Fibroblast of mammary gland (primary cell): ENCODE measurements around the gene THOC6.
"Not testable (repeated sequence)": the region's sequence is repeated elsewhere in the genome, so short reads cannot be mapped to it uniquely, and the experiment has no call there.

Experiments
- DNase-seq: peaks from one replicate; pipeline ENCODE4 v3.0.0-alpha.2; 2010; ENCODE audit warnings: low read depth
- H3K4me3 ChIP-seq: 2 replicates; pipeline ENCODE4 v1.5.1; 2011; ENCODE audit warnings: low read depth, mild to moderate bottlenecking, low read length, moderate library complexity; ENCODE audit not compliant: control insufficient read depth
- TF ChIP-seq, protein P1 (sequence below): conservative IDR thresholded peaks from 2 replicates; pipeline ENCODE4 v1.5.1; 2011; ENCODE audit warnings: low read depth, low read length, inconsistent platforms; ENCODE audit not compliant: control insufficient read depth, insufficient read depth

Gene THOC6

DNA sequence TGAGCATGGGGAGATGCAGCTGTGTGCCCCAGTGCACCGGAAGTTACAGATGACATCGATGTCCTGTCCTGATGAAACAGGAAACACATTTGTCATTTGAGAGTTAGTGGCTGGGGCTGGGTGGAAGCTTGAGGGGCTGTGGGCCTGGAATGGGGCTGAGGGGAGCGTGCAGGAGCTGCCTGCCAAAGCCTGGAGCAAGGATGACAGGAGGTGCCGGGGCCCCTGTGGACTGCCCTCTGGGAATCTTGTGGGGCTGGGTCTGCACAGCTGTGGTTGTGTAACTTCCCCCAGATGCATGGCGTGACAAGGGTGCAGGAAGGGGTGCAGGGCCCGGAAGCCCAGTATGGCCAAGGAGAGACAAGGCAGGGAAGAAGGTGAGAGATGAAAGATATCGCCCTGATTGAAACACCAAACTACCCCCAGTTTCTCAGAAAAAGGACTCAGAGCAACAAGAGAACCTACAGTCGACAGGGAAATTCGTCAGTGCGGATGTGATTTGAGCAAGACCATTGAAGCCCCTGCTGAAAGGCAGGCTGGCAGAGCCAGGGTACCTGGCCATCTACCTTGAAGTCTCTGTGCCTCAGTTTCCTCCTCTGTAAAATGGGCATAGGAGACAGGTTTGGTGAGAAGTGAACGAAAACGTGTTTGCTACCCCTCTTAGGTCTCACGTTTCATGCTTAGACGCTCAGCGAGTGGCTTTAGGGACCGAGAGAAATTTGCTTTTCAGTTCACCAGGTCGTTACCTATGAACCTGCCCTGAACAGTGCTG lies 31.3 kb downstream of the THOC6 start:
- H3K4me3 ChIP-seq, result no peak overlapping the region
- no peak for DNase-seq
- TF ChIP-seq, protein P1, sequence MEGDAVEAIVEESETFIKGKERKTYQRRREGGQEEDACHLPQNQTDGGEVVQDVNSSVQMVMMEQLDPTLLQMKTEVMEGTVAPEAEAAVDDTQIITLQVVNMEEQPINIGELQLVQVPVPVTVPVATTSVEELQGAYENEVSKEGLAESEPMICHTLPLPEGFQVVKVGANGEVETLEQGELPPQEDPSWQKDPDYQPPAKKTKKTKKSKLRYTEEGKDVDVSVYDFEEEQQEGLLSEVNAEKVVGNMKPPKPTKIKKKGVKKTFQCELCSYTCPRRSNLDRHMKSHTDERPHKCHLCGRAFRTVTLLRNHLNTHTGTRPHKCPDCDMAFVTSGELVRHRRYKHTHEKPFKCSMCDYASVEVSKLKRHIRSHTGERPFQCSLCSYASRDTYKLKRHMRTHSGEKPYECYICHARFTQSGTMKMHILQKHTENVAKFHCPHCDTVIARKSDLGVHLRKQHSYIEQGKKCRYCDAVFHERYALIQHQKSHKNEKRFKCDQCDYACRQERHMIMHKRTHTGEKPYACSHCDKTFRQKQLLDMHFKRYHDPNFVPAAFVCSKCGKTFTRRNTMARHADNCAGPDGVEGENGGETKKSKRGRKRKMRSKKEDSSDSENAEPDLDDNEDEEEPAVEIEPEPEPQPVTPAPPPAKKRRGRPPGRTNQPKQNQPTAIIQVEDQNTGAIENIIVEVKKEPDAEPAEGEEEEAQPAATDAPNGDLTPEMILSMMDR, result no peak

DNA sequence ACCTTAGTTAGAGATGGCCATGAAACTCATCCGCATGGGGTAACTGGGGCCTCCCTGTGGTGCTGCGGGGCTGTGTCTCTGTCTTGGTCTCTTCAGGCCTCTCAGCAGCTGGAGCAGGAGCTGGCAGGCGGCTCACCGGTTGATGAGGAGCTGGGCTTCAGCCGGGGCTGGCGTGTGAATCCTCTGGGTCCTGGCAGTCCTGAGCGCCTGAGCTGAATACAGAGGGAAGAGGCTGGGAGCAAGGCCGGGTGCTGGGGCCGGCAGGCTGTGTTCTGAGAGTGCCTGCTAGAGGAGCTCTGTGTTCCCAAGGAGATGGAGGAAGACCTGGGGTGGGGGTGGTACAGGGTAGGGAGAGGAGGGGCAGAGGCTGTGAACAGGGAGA lies 31.9 kb downstream of the THOC6 start:
- DNase-seq, H3K4me3 ChIP-seq: not testable (repeated sequence)

DNA sequence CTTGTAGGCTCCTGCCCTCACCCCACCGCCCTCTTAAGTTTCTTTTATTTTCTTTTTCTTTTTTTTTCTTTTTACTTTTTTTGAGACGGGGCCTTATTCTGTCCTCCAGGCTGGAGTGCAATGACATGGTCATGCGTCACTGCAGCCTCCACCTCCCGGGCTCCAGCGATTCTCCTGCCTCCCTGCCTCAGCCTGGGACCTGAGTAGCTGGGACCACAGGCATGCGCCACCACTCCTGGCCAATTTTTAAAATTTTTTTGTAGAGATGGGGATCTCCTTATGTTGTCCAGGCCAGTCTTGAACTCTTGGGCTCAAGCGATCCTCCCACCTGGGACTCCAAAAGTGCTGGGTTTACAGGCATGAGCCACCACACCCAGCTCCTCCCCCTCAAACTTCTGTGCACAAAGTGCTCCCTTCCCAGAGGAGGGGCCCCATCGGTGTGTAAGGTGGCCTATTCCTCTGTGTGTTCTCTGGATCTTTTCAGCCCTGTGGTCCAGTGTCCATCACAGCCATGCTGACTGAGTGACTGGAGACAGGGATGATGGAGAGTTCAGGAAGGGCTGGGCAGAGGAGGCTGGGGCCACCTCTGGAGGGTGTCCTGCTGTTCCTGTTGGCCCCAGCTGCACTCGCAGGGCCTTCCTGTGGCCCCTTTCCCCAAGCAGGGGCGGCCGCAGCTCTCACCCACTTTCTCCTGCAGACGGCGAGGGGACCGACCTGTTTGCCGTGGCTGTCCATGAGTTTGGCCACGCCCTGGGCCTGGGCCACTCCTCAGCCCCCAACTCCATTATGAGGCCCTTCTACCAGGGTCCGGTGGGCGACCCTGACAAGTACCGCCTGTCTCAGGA lies 32.7 kb downstream of the THOC6 start:
- no peak overlapping the region for H3K4me3 ChIP-seq
- TF ChIP-seq, protein P1, result no peak
- DNase-seq, result no peak

DNA sequence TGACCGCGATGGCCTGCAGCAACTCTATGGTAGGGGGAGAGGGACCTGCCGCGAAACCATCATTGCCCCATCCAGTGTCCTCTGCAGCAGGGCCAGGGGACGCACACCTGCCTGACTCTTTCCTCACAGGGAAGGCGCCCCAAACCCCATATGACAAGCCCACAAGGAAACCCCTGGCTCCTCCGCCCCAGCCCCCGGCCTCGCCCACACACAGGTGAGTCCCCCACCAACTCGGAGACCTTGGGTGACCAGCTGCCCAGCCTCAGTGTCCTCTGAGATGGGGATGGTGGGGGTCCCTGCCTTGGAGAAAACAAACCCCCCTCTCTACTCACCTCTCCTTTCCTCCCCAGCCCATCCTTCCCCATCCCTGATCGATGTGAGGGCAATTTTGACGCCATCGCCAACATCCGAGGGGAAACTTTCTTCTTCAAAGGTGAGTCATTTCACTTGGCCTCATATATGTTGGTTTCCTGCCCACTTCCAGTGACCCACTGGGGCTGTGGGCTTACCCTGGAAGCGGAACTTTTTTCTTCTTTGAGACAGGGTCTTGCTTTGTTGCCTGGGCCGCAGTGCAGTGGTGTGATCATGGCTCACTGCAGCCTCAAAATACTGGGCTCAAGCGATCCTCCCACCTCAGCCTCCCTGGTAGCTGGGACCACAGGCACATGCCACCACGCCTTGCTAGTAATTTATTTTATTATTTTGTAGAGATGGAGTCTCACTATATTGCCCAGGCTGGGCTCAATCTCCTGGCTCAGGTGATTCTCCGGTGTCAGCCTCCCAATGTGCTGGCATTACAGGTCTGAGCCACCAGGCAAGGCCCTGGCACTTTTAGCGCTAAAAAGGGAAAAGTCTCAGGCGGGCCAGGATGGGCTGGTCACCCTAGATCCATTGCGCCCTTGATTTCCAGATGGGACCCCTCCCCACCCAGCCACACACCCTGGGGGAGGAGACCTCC lies 33.6 kb downstream of the THOC6 start:
- no peak overlapping the region for H3K4me3 ChIP-seq
- TF ChIP-seq, protein P1, result no peak

DNA sequence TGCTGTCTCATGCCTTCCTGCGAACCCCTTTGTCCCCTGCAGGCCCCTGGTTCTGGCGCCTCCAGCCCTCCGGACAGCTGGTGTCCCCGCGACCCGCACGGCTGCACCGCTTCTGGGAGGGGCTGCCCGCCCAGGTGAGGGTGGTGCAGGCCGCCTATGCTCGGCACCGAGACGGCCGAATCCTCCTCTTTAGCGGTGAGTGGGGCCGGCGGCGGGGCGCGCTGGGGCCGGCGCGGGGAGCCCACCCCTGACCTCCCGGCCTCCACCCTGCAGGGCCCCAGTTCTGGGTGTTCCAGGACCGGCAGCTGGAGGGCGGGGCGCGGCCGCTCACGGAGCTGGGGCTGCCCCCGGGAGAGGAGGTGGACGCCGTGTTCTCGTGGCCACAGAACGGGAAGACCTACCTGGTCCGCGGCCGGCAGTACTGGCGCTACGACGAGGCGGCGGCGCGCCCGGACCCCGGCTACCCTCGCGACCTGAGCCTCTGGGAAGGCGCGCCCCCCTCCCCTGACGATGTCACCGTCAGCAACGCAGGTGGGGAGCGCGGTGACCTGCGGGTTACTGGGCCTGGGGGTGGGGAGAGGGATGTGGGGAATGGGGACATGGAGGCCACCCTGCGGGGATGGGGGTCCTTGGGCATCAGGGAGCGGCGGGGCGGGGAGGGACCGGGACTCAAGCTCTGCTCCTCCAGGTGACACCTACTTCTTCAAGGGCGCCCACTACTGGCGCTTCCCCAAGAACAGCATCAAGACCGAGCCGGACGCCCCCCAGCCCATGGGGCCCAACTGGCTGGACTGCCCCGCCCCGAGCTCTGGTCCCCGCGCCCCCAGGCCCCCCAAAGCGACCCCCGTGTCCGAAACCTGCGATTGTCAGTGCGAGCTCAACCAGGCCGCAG lies 34.5 kb downstream of the THOC6 start:
- H3K4me3 ChIP-seq, result peak overlapping the region; percentile 66
- peak; percentile 16 for DNase-seq
- TF ChIP-seq, protein P1, result no peak

More for the DNA sequence above, 33.6 kb downstream of the THOC6 start:
- DNase-seq, result no peak

DNA sequence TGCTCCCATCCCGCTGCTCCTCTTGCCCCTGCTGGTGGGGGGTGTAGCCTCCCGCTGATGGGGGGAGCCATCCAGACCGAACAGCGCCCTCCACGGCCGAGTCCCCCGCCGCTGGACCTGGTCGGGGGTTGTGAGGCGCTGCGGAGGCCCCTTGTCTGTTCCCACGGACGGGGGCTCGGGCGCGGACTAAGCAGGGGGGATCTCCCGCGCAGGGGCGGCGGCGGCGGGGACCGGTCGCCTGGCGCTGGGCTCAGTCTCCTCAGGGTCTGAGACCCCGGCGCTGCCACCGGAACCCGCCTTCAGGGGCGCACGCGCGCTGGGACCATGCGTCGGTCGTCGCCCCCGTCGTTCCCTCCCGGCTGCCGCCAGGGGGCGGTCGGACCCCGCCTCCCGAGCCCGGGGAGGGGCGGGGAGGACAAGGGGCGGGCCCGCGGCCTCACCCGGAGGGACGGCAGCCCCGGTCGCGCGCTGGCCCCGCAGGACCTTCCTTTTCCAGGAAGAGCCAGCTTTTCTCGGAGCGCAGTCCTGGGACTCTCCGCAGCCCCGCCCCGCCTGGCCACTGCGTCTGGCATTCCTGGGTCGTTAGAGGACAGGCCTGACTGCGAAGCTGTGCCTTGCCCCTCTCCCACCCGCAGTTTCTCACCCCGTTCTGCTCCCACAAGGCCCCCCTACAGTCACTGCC lies 35.3 kb downstream of the THOC6 start:
- TF ChIP-seq, protein P1, result no peak
- peak; percentile 68 for DNase-seq
- H3K4me3 ChIP-seq, result peak overlapping the region; percentile 66
